HepG2 (cell line): ENCODE measurements around the gene RASL10B. TPM values are rescaled to one million over a fixed set of nuclear protein-coding genes. Genes with fewer than 3 reads are reported as not detected.

Source experiments
- ASH2L ChIP-seq: fragments of 300-600, 200-600 bp; sonication (generic); IDR thresholded peaks from 2 replicates; pipeline ENCODE4 v1.7.0; 2017; ENCODE audit warnings: low read depth, mild to moderate bottlenecking, moderate library complexity, mixed read lengths, low read length; ENCODE audit not compliant: insufficient read length
- ATF4 ChIP-seq, 2 experiments: fragments of 450-650 bp in 1 of 2; sonication (generic) in 1 of 2; formaldehyde crosslinking; IDR thresholded peaks; 2 replicates each; pipeline versions ENCODE4 v1.5.0 to v1.8.0; 2020 to 2022; ENCODE audit warnings: mild to moderate bottlenecking in 1 of 2, missing genetic modification reagents in 1 of 2
- CEBPB ChIP-seq: IDR thresholded peaks from 2 replicates; pipeline ENCODE4 v1.6.1; 2011; ENCODE audit warnings: low read depth, low read length, improper control_type of control experiment, borderline replicate concordance
- GATA4 ChIP-seq: sonication (generic); IDR thresholded peaks from 2 replicates; pipeline ENCODE4 v1.6.1; 2016; ENCODE audit warnings: antibody characterized with exemption, low read depth, borderline replicate concordance
- HMGA1 ChIP-seq: sonication (generic); formaldehyde crosslinking; conservative IDR thresholded peaks from 2 replicates; pipeline ENCODE4 v1.4.0; 2020; ENCODE audit warnings: missing genetic modification reagents
- IKZF4 ChIP-seq: sonication (generic); formaldehyde crosslinking; IDR thresholded peaks from 2 replicates; pipeline ENCODE4 v1.5.1; 2020; ENCODE audit warnings: borderline replicate concordance, mild to moderate bottlenecking, low read depth, missing genetic modification reagents; ENCODE audit errors: not compliant biosample characterization
- KLF6 ChIP-seq: IDR thresholded peaks from 2 replicates; pipeline ENCODE4 v1.8.0; 2016; ENCODE audit warnings: missing biosample characterization, missing genetic modification reagents
- KLF9 ChIP-seq: IDR thresholded peaks from 2 replicates; pipeline ENCODE4 v1.6.1; 2016; ENCODE audit warnings: low read depth
- NBN ChIP-seq: fragments of 450-650 bp; conservative IDR thresholded peaks from 2 replicates; pipeline ENCODE4 v1.6.1; 2017
- NFAT5 ChIP-seq: sonication (generic); formaldehyde crosslinking; IDR thresholded peaks from 2 replicates; pipeline ENCODE4 v1.4.0; 2020; ENCODE audit warnings: missing genetic modification reagents
- PHF5A ChIP-seq: IDR thresholded peaks from one replicate; pipeline ENCODE4 v1.6.1; 2018; ENCODE audit warnings: low read depth, missing genetic modification reagents; ENCODE audit not compliant: unreplicated experiment
- SOX5 ChIP-seq: IDR thresholded peaks from 2 replicates; pipeline ENCODE4 v1.6.1; 2016; ENCODE audit warnings: borderline replicate concordance
- TEAD3 ChIP-seq: optimal IDR thresholded peaks from 2 replicates; pipeline ENCODE3; 2016; ENCODE audit warnings: borderline replicate concordance
- ZBTB44 ChIP-seq: sonication (generic); formaldehyde crosslinking; IDR thresholded peaks from 2 replicates; pipeline ENCODE4 v1.4.0; 2020; ENCODE audit warnings: missing genetic modification reagents
- ZNF138 ChIP-seq: sonication (generic); formaldehyde crosslinking; IDR thresholded peaks from 2 replicates; pipeline ENCODE4 v1.5.0; 2020; ENCODE audit warnings: mild to moderate bottlenecking, low read depth, missing genetic modification reagents
- ZNF275 ChIP-seq: sonication (generic); formaldehyde crosslinking; IDR thresholded peaks from 2 replicates; pipeline ENCODE4 v1.8.0; 2022; ENCODE audit warnings: missing genetic modification reagents, mild to moderate bottlenecking, inconsistent platforms, borderline replicate concordance
- ZNF3 ChIP-seq: IDR thresholded peaks from 2 replicates; pipeline ENCODE4 v1.7.0; 2017; ENCODE audit warnings: inconsistent platforms
- ZNF354B ChIP-seq: sonication (generic); formaldehyde crosslinking; IDR thresholded peaks from 2 replicates; pipeline ENCODE4 v1.8.0; 2022; ENCODE audit warnings: mild to moderate bottlenecking, missing genetic modification reagents
- ZNF567 ChIP-seq: sonication (generic); formaldehyde crosslinking; IDR thresholded peaks from 2 replicates; pipeline ENCODE4 v1.8.1; 2023; ENCODE audit warnings: mild to moderate bottlenecking, missing genetic modification reagents, borderline replicate concordance
- ZNF569 ChIP-seq: sonication (generic); formaldehyde crosslinking; IDR thresholded peaks from 2 replicates; pipeline ENCODE4 v1.5.0; 2020; ENCODE audit warnings: mild to moderate bottlenecking, missing genetic modification reagents, moderate library complexity, borderline replicate concordance
- ZNF614 ChIP-seq: IDR thresholded peaks from 2 replicates; pipeline ENCODE4 v1.6.1; 2018; ENCODE audit warnings: missing biosample characterization, missing genetic modification reagents, inconsistent platforms, borderline replicate concordance
- ZNF709 ChIP-seq: sonication (generic); formaldehyde crosslinking; IDR thresholded peaks from 2 replicates; pipeline ENCODE4 v1.5.0; 2020; ENCODE audit warnings: mild to moderate bottlenecking, missing genetic modification reagents
- polyA plus RNA-seq, 8 experiments: library from polyadenylated mRNA; depleted of rRNA in 3 of 8; stranded (reverse) in 7 of 8; unstranded in 1 of 8; fragments of >200 nt; fragmentation: Illumina TruSeq in 4 of 8; extraction: Trizol in 4 of 8; gene quantifications; 2 replicates each; pipeline versions ENCODE4 v1.2.1 to v1.2.3, GENCODE V29; 2011 to 2016; ENCODE audit warnings: low read depth in 4 of 8, missing spikeins in 1 of 8, mixed read lengths in 1 of 8; ENCODE audit not compliant: insufficient read depth in 1 of 8
- total RNA-seq, 5 experiments: library from RNA; depleted of rRNA; stranded (reverse); fragments of >200 nt; fragmentation: Illumina TruSeq; extraction: Trizol; gene quantifications; 2 replicates each; pipeline ENCODE4 v1.2.3, GENCODE V29; 2016; ENCODE audit warnings: low read depth in 1 of 5

Gene RASL10B
- total and polyA plus RNA-seq, 2 of the 13 experiments (the other 11 are each of a cell fraction or from before 2014, with no cell fraction given) = 8.8 to 11.0 TPM

- TF ChIP-seq NFAT5 (no peak), PHF5A (CRISPR knock-in tag) (no peak), ZNF275 (CRISPR knock-in tag) (no peak), TEAD3 (peak; percentile 75), HMGA1 (CRISPR knock-in tag) (no peak), ATF4 (CRISPR knock-in tag; IDR thresholded peaks at IDR 0.05) (no peak), NBN (no peak), ZNF138 (CRISPR knock-in tag) (no peak), ZNF567 (CRISPR knock-in tag) (no peak), KLF9 (CRISPR knock-in tag) (no peak), ASH2L (peak; percentile 33), IKZF4 (no peak), ZNF709 (CRISPR knock-in tag) (no peak), ZNF569 (CRISPR knock-in tag) (no peak), ZNF354B (CRISPR knock-in tag) (no peak), ZBTB44 (no peak), GATA4 (0 out of 2 replicates have a peak, but pooled peaks have one; percentile 58), ZNF3 (no peak), KLF6 (CRISPR knock-in tag) (no peak), SOX5 (0 out of 2 replicates have a peak, but pooled peaks have one; percentile 23), ZNF614 (CRISPR knock-in tag) (no peak), CEBPB (no peak)
Observed at GRCh38 chr17:35713069-35713728, 18.2 kb upstream of the RASL10B start (continued).
